Loucy (cell line): Measurements from ENCODE around the gene RSPO4.

Experiments used
- CTCF ChIP-seq: fragments of 200-600 bp; sonication (generic); conservative IDR thresholded peaks from 2 replicates; pipeline ENCODE4 v1.5.1; 2014; ENCODE audit warnings: mild to moderate bottlenecking, antibody characterized with exemption, low read length
- EZH2phosphoT487 ChIP-seq: fragments of 200-600 bp; IDR thresholded peaks from 2 replicates; pipeline ENCODE4 v1.6.1; 2018; ENCODE audit warnings: antibody characterized with exemption, mild to moderate bottlenecking, moderate library complexity, borderline replicate concordance

- TF ChIP-seq CTCF = no peak
- TF ChIP-seq EZH2phosphoT487 = no peak
Observed at GRCh38 chr20:1010659-1011058, 8.5 kb upstream of the RSPO4 start.
